Spinal cord (tissue), 10 donors: ENCODE measurements around the gene CSRNP3. TPM values are rescaled to one million over a fixed set of nuclear protein-coding genes. Genes with fewer than 3 reads are reported as not detected.

ENCODE experiments used
- DNase-seq, 6 donors: peaks; one replicate each; pipeline versions ENCODE4 v3.0.0 to v3.0.0-alpha.2; 2013 to 2015; ENCODE audit warnings: low spot score in 6 of 6, low read depth in 4 of 6
- H3K27ac ChIP-seq: one replicate; pipeline ENCODE4 v1.5.1; 2013; ENCODE audit warnings: low read depth, low read length, control low read depth
- H3K27me3 ChIP-seq: one replicate; pipeline ENCODE4 v1.6.1; 2013; ENCODE audit warnings: low read length; ENCODE audit not compliant: control insufficient read depth, insufficient read depth
- H3K36me3 ChIP-seq: one replicate; pipeline ENCODE4 v1.6.1; 2013; ENCODE audit warnings: low read length; ENCODE audit not compliant: control insufficient read depth, insufficient read depth
- H3K4me1 ChIP-seq: one replicate; pipeline ENCODE4 v1.6.1; 2013; ENCODE audit warnings: low read length; ENCODE audit not compliant: control insufficient read depth, insufficient read depth
- H3K4me3 ChIP-seq: one replicate; pipeline ENCODE4 v1.5.1; 2013; ENCODE audit warnings: low read depth, low read length, control low read depth
- H3K9me3 ChIP-seq: one replicate; pipeline ENCODE4 v1.6.1; 2013; ENCODE audit warnings: low read length; ENCODE audit not compliant: control insufficient read depth, insufficient read depth
- WGBS: methylation state at CpG from one replicate; pipeline ENCODE4 v1.1.5; 2013; ENCODE audit warnings: missing lambda C conversion rate; ENCODE audit not compliant: insufficient coverage; 5-methylcytosine and 5-hydroxymethylcytosine counted together
- polyA plus RNA-seq, 2 donors: library from polyadenylated mRNA; unstranded; fragments of 120-200 nt; gene quantifications; one replicate each; pipeline ENCODE4 v1.2.1, GENCODE V29; 2013; ENCODE audit not compliant: insufficient read length in 2 of 2
- total RNA-seq, 2 donors: library from RNA; depleted of rRNA in 1 of 2; stranded (reverse); fragments of 120-200 nt in 1 of 2; fragments of >200 nt in 1 of 2; gene quantifications; one replicate each; pipeline versions ENCODE4 v1.2.3 to v1.2.4, GENCODE V29; 2013 to 2014
- donor health status: healthy.

The CSRNP3 gene
- total and polyA plus RNA-seq, 4 donors = 21.7 to 82.9 (median 35.2) TPM

DNA sequence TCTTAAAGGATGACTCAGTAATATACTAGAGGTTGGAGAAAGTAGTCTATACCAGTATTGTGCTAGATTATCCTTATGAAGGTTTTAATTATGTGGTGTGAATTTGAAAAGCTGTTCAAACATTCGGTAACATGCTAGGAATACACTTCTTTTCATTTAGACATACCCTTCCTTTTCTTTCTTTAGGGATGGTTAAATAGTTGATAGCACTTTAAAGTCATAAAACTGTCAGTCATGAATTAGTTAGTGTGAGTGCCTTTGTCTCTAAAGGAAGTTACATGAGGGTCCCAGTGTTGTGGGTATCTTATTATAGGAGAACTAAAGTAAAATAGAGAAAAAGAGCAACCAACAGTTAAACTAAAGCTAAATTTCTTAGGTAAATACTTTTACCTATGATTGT, 149.3 kb downstream of the CSRNP3 start:
- peaks cover 3% of the 10 kb centered on the region for H3K9me3 ChIP-seq
- H3K36me3 ChIP-seq = no peaks in the 10 kb centered on the region
- H3K4me3 ChIP-seq = no peak overlapping the region
- peaks cover 10% of the 10 kb centered on the region for H3K4me1 ChIP-seq
- WGBS = no CpG with 5 or more reads among the region's 1 CpG
- DNase-seq = no peak
- no peak overlapping the region for H3K27ac ChIP-seq
- no peaks in the 10 kb centered on the region for H3K27me3 ChIP-seq

GRCh38 chr2:165621086-165621560, 151.6 kb downstream of the CSRNP3 start:
- Histone ChIP-seq H3K27me3 (no peaks in the 10 kb centered on the region), H3K4me3 (no peak overlapping the region), H3K36me3 (no peaks in the 10 kb centered on the region), H3K4me1 (peaks cover 10% of the 10 kb centered on the region), H3K9me3 (no peaks in the 10 kb centered on the region), H3K27ac (no peak overlapping the region)
- 37% methylated on average over 4 of the region's 5 CpGs for WGBS
- peak in 1 of 6 donors; percentile 31 for DNase-seq

DNA sequence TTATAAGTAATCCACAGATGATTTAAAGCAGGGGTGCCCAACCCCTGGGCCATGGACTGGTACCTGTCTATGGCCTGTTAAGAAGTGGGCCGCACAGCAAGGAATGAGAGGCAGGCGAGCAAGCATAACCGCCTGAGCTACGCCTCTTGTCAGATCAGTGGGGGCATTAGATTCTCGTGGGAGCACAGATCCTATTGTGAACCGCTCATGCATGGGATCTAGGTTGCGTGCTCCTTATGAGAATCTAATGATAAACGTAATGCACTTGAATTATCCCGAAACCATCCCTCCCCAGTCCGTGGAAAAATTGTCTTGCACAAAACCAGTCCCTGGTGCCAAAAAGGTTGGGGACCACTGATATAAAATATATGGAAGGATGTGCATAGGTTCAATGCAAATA, 153.7 kb downstream of the CSRNP3 start:
- Histone ChIP-seq H3K36me3 (no peaks in the 10 kb centered on the region), H3K27ac (no peak overlapping the region), H3K27me3 (no peaks in the 10 kb centered on the region), H3K4me1 (peaks cover under 1% of the 10 kb centered on the region), H3K4me3 (no peak overlapping the region), H3K9me3 (no peaks in the 10 kb centered on the region)
- DNase-seq = no peak
- 66% methylated on average over 5 of the region's 10 CpGs for WGBS

DNA sequence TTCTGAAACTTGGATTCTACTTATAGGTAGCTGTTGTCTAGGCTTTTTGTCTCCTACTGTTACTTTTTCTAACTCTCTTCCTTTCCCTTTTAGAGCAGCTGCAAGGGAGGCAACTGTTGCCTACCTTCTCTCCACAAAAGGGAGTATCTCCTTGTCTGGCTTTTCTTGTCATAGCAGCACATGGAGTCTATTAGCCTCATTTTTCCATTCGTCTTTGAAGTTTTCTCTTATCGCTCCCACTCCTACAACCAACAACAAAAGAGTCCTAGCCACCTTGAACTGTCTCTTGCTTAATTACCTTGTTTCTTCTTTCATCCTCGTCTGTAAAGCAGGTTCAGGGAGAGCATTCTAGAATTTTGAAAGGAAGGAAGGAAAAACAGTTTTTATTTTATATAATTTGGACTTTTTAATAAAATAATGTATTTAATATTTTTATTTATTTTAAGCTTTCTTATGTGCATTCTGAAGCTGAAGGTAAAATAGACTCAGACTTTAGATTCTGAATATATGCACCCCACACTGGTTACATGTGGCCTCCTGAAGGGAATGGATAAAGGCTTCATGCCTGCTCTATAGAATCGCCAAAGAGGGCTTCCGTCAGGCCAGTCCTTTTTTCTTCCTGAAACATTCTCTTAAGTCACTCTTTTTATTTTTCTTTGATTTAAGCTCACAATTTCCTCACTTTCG, 154.4 kb downstream of the CSRNP3 start:
- Histone ChIP-seq H3K4me3 (no peak overlapping the region), H3K4me1 (no peaks in the 10 kb centered on the region), H3K36me3 (peaks cover 3% of the 10 kb centered on the region), H3K27me3 (no peaks in the 10 kb centered on the region), H3K27ac (no peak overlapping the region), H3K9me3 (no peaks in the 10 kb centered on the region)
- WGBS = 56% methylated on average over 3 of the region's 6 CpGs
- DNase-seq = no peak

- Histone ChIP-seq H3K36me3 (peaks cover 3% of the 10 kb centered on the region), H3K9me3 (no peaks in the 10 kb centered on the region), H3K4me1 (no peaks in the 10 kb centered on the region), H3K27me3 (no peaks in the 10 kb centered on the region), H3K4me3 (no peak overlapping the region), H3K27ac (peak overlapping the region; percentile 16)
- DNase-seq = peak in 1 of 6 donors; percentile 62
- 18% methylated on average over 1 of the region's 1 CpG for WGBS
These were observed 154.9 kb downstream of the CSRNP3 start for GRCh38 chr2:165624470-165624800.

DNA sequence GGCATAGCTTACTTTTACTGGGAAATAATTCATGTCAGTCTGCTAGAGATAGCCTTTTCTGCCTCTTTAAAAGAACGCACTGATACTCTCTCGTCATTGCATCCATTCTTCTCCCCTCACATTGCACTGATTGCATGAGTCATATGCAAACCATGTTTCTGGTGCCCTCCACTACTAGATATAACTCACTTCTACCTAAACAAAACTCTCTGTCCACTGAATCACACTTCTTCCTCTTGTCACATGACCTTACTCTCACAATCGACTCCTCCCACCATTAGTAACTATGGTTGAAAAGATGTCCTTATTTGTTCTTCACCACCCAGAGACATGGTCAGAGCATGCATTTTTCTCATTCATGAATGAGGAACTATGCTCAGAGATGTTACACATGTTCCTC, 158.0 kb downstream of the CSRNP3 start:
- H3K9me3 ChIP-seq = no peaks in the 10 kb centered on the region
- H3K4me1 ChIP-seq = no peaks in the 10 kb centered on the region
- H3K27ac ChIP-seq = no peak overlapping the region
- 68% methylated on average over 2 of the region's 3 CpGs for WGBS
- no peaks in the 10 kb centered on the region for H3K27me3 ChIP-seq
- H3K4me3 ChIP-seq = no peak overlapping the region
- DNase-seq = no peak
- peaks cover 3% of the 10 kb centered on the region for H3K36me3 ChIP-seq

GRCh38 chr2:165629776-165630175, 160.3 kb downstream of the CSRNP3 start:
- Histone ChIP-seq H3K27ac (no peak overlapping the region), H3K4me1 (peaks cover 7% of the 10 kb centered on the region), H3K4me3 (no peak overlapping the region), H3K36me3 (peaks cover 3% of the 10 kb centered on the region), H3K9me3 (no peaks in the 10 kb centered on the region), H3K27me3 (no peaks in the 10 kb centered on the region)
- DNase-seq = no peak
- WGBS = no CpG with 5 or more reads among the region's 2 CpGs

- Histone ChIP-seq H3K36me3 (peaks cover 3% of the 10 kb centered on the region), H3K4me1 (peaks cover 11% of the 10 kb centered on the region), H3K9me3 (no peaks in the 10 kb centered on the region), H3K4me3 (no peak overlapping the region), H3K27ac (no peak overlapping the region), H3K27me3 (no peaks in the 10 kb centered on the region)
- no peak for DNase-seq
- WGBS = 48% methylated on average over 2 of the region's 3 CpGs
These were observed 160.7 kb downstream of the CSRNP3 start for GRCh38 chr2:165630236-165630635.

GRCh38 chr2:165631089-165631488, 161.6 kb downstream of the CSRNP3 start:
- no peak for DNase-seq
- no CpG with 5 or more reads among the region's 4 CpGs for WGBS
- no peaks in the 10 kb centered on the region for H3K9me3 ChIP-seq
- H3K36me3 ChIP-seq = peaks cover 3% of the 10 kb centered on the region
- peaks cover 11% of the 10 kb centered on the region for H3K4me1 ChIP-seq
- no peak overlapping the region for H3K27ac ChIP-seq
- H3K4me3 ChIP-seq = no peak overlapping the region
- no peaks in the 10 kb centered on the region for H3K27me3 ChIP-seq

DNA sequence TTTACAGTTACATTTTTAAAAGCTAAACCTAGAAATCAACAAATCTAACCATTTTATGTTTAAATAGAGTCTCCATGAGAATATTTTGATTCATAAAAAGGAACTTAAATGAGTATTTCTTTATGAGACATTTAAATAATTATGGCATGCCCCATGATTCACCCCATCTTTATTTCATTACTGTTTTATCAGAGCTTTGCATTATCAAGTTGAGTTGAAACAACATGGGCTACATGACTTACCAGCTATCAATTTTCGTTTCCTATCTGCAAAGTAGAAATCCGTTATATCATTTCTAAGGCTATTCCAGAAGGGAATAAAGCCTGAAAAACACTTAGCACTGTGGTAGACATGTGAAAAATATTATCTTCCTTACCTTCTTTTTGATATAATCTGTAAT, 163.1 kb downstream of the CSRNP3 start:
- peaks cover 3% of the 10 kb centered on the region for H3K36me3 ChIP-seq
- H3K4me3 ChIP-seq = no peak overlapping the region
- no CpG with 5 or more reads among the region's 2 CpGs for WGBS

More for the DNA sequence above, 163.1 kb downstream of the CSRNP3 start:
- no peak for DNase-seq
- no peaks in the 10 kb centered on the region for H3K27me3 ChIP-seq
- H3K4me1 ChIP-seq = peaks cover 11% of the 10 kb centered on the region
- no peaks in the 10 kb centered on the region for H3K9me3 ChIP-seq
- H3K27ac ChIP-seq = peak overlapping the region; percentile 86
